RWPE2 (cell line): Measurements from ENCODE around the gene ADAMTS4.

Source experiments
- ATAC-seq: fragments of 200-7000 bp; cut with Tn5 transposase; 3 replicates; pipeline ENCODE4 v1.9.1; 2021; ENCODE audit warnings: low read depth
- DNase-seq: peaks from one replicate; pipeline ENCODE4 v3.0.0-alpha.2; 2020; ENCODE audit warnings: low spot score
- H3K27ac ChIP-seq: fragments of 450-650 bp; 2 replicates; pipeline ENCODE4 v1.5.1; 2017; ENCODE audit warnings: mild to moderate bottlenecking; ENCODE audit not compliant: poor library complexity, severe bottlenecking
- H3K27me3 ChIP-seq: fragments of 250-450 bp; sonication (Bioruptor Pico); 2 replicates; pipeline ENCODE4 v1.5.1; 2021; ENCODE audit warnings: mild to moderate bottlenecking, moderate library complexity; ENCODE audit not compliant: insufficient read depth, poor library complexity, severe bottlenecking
- H3K36me3 ChIP-seq: fragments of 250-450 bp; sonication (Bioruptor Pico); 2 replicates; pipeline ENCODE4 v1.5.1; 2020; ENCODE audit warnings: low read depth, mild to moderate bottlenecking, moderate library complexity
- H3K4me1 ChIP-seq: fragments of 250-450 bp; sonication (Bioruptor Pico); 2 replicates; pipeline ENCODE4 v1.5.1; 2021; ENCODE audit warnings: mild to moderate bottlenecking, moderate library complexity; ENCODE audit not compliant: insufficient read depth, poor library complexity, severe bottlenecking
- H3K4me3 ChIP-seq: fragments of 250-450 bp; sonication (Bioruptor Pico); 2 replicates; pipeline ENCODE4 v1.5.1; 2021; ENCODE audit warnings: mild to moderate bottlenecking, moderate library complexity; ENCODE audit not compliant: severe bottlenecking
- H3K9me3 ChIP-seq: fragments of 250-450 bp; sonication (Bioruptor Pico); 2 replicates; pipeline ENCODE4 v1.5.1; 2021; ENCODE audit warnings: mild to moderate bottlenecking, moderate library complexity; ENCODE audit not compliant: severe bottlenecking
- CTCF ChIP-seq: fragments of 450-650 bp; IDR thresholded peaks from one replicate; pipeline ENCODE4 v1.5.1; 2017; ENCODE audit warnings: mild to moderate bottlenecking, moderate library complexity; ENCODE audit not compliant: poor library complexity, severe bottlenecking

Gene ADAMTS4

GRCh38 chr1:161220002-161220401 lies 21.1 kb upstream of the ADAMTS4 start:
- Histone ChIP-seq H3K36me3 (no peaks in the 10 kb centered on the region), H3K27ac (no peak overlapping the region), H3K4me1 (no peaks in the 10 kb centered on the region), H3K27me3 (no peaks in the 10 kb centered on the region), H3K4me3 (no peak overlapping the region), H3K9me3 (no peaks in the 10 kb centered on the region)
- DNase-seq (no peak), ATAC-seq (no peak)
- TF ChIP-seq CTCF: no peak

GRCh38 chr1:161219078-161219892 lies 20.4 kb upstream of the ADAMTS4 start:
- H3K9me3 ChIP-seq: no peaks in the 10 kb centered on the region
- ATAC-seq (no peak), DNase-seq (no peak)
- no peaks in the 10 kb centered on the region for H3K27me3 ChIP-seq
- H3K4me3 ChIP-seq: no peak overlapping the region
- TF ChIP-seq CTCF: no peak
- H3K36me3 ChIP-seq: peaks cover 4% of the 10 kb centered on the region; the same call in 1 of the 2 replicates
- H3K4me1 ChIP-seq: no peaks in the 10 kb centered on the region
- H3K27ac ChIP-seq: no peak overlapping the region

- ATAC-seq (no peak), DNase-seq (no peak)
- H3K9me3 ChIP-seq: no peaks in the 10 kb centered on the region
- no peak for TF ChIP-seq CTCF
- H3K27ac ChIP-seq: no peak overlapping the region
- H3K4me3 ChIP-seq: no peak overlapping the region
- H3K27me3 ChIP-seq: no peaks in the 10 kb centered on the region
- peaks cover 12% of the 10 kb centered on the region for H3K36me3 ChIP-seq
- H3K4me1 ChIP-seq: no peaks in the 10 kb centered on the region
Measured at GRCh38 chr1:161218301-161219077, 19.6 kb upstream of the ADAMTS4 start.

GRCh38 chr1:161217831-161218230 lies 19.0 kb upstream of the ADAMTS4 start:
- TF ChIP-seq CTCF: no peak
- ATAC-seq (no peak), DNase-seq (no peak)
- H3K4me3 ChIP-seq: no peak overlapping the region
- no peaks in the 10 kb centered on the region for H3K4me1 ChIP-seq
- H3K9me3 ChIP-seq: no peaks in the 10 kb centered on the region
- no peak overlapping the region for H3K27ac ChIP-seq
- peaks cover 18% of the 10 kb centered on the region for H3K36me3 ChIP-seq
- no peaks in the 10 kb centered on the region for H3K27me3 ChIP-seq
